K562 (cell line): ENCODE data around the gene JMJD1C. TPM values are rescaled to one million over a fixed set of nuclear protein-coding genes. Genes with fewer than 3 reads are reported as not detected.
A peak's percentile ranks its signal among the peaks of the same experiment; 100 is the strongest.

Experiments
- ATAC-seq: fragments of 200-7000 bp; cut with Tn5 transposase; 3 replicates; pipeline ENCODE4 v1.9.1; 2020; ENCODE audit warnings: moderate library complexity
- BruUV-seq: library from RNA; stranded (reverse); fragments of 400-500 nt; replicated peaks from 2 replicates; lab custom pipeline; 2021; lab: Mats Ljungman, UMichigan
- CTCF ChIA-PET: fragments of 300-600 bp; formaldehyde crosslinking; extraction: SDS; loops from one replicate; lab custom pipeline; 2021; ENCODE audit warnings: low intra/inter-chr PET ratio; lab: Yijun Ruan, JAX
- POLR2A ChIA-PET: fragments of 300-600, 350-650 bp; sonication (Branson Sonifier 250); formaldehyde crosslinking; extraction: SDS; loops from one replicate; lab custom pipeline; 2021; ENCODE audit warnings: antibody characterized with exemption, inconsistent platforms; lab: Yijun Ruan, JAX
- DNase-seq, 4 experiments: peaks; one replicate each; pipeline versions ENCODE4 v3.0.0 to v3.0.0-alpha.2; 2011 to 2018; ENCODE audit warnings: low spot score in 3 of 4, mixed read lengths in 3 of 4; ENCODE audit errors: extremely low read depth in 1 of 4
- FAIRE-seq: peaks from 2 replicates; lab custom pipeline; 2011; peaks lifted over from hg19 to GRCh38; lab: Jason Lieb, UNC
- H2AFZ ChIP-seq: 2 replicates; pipeline ENCODE4 v1.6.0; 2011; ENCODE audit warnings: low read depth, low read length, control low read depth, inconsistent platforms
- H3K27ac ChIP-seq: fragments of 200-600 bp; 3 replicates; pipeline ENCODE4 v1.8.0; 2011; ENCODE audit warnings: low read depth, mild to moderate bottlenecking, control low read depth, inconsistent platforms, low read length, moderate library complexity, mixed read lengths; ENCODE audit errors: extremely low read depth
- H3K27me3 ChIP-seq, 2 experiments: fragments of 300-600 bp in 1 of 2; 2 replicates in 1 of 2; 3 replicates in 1 of 2; pipeline versions ENCODE4 v1.6.0 to v1.8.0; 2011; ENCODE audit warnings: inconsistent platforms in 2 of 2, low read length in 2 of 2, mild to moderate bottlenecking in 1 of 2, mixed read lengths in 1 of 2, moderate library complexity in 1 of 2; ENCODE audit not compliant: control insufficient read depth in 2 of 2, insufficient read depth in 2 of 2
- H3K36me3 ChIP-seq: fragments of 300-600 bp; 3 replicates; pipeline ENCODE4 v1.8.0; 2011; ENCODE audit warnings: mild to moderate bottlenecking, low read length, inconsistent platforms; ENCODE audit not compliant: control insufficient read depth, insufficient read depth
- H3K4me1 ChIP-seq, 2 experiments: fragments of 200-600 bp in 1 of 2; replicated peaks in 1 of 2; 2 replicates in 1 of 2; 3 replicates in 1 of 2; pipeline versions ENCODE4 v1.5.1 to v1.8.0; 2011; ENCODE audit warnings: inconsistent platforms in 2 of 2, low read length in 2 of 2, mild to moderate bottlenecking in 1 of 2, mixed read lengths in 1 of 2, moderate library complexity in 1 of 2; ENCODE audit not compliant: control insufficient read depth in 2 of 2, insufficient read depth in 2 of 2
- H3K4me2 ChIP-seq: 2 replicates; pipeline ENCODE4 v1.6.1; 2011; ENCODE audit warnings: low read length, control low read depth, inconsistent platforms, mixed read lengths; ENCODE audit not compliant: insufficient read depth
- H3K4me3 ChIP-seq: fragments of 200-600 bp; sonication (generic), shearing (Covaris generic); 2 replicates; pipeline ENCODE4 v1.5.1; 2016; ENCODE audit warnings: control low read depth, inconsistent platforms
- H3K79me2 ChIP-seq: fragments of 200-600 bp; 3 replicates; pipeline ENCODE4 v1.8.0; 2011; ENCODE audit warnings: low read length, inconsistent platforms; ENCODE audit not compliant: control insufficient read depth, insufficient read depth
- H3K9ac ChIP-seq, 2 experiments: 2 replicates each; pipeline versions ENCODE4 v1.6.0 to v1.6.1; 2011; ENCODE audit warnings: low read depth in 2 of 2, low read length in 2 of 2, control low read depth in 1 of 2, inconsistent platforms in 1 of 2, mild to moderate bottlenecking in 1 of 2, mixed read lengths in 1 of 2; ENCODE audit not compliant: insufficient read depth in 1 of 2
- H3K9me1 ChIP-seq: one replicate; pipeline ENCODE4 v1.6.0; 2011; ENCODE audit warnings: inconsistent platforms, mild to moderate bottlenecking, low read length, moderate library complexity; ENCODE audit not compliant: control insufficient read depth, insufficient read depth
- H3K9me3 ChIP-seq: replicated peaks from 2 replicates; pipeline ENCODE4 v1.5.1; 2011; ENCODE audit warnings: low read depth, low read length, inconsistent platforms; ENCODE audit not compliant: control insufficient read depth, insufficient read depth
- H4K20me1 ChIP-seq: replicated peaks from 2 replicates; pipeline ENCODE4 v1.6.1; 2011; ENCODE audit warnings: low read length, inconsistent platforms, mixed read lengths; ENCODE audit not compliant: control insufficient read depth, insufficient read depth
- C11orf30 ChIP-seq: fragments of 450-650 bp; IDR thresholded peaks from 2 replicates; pipeline ENCODE4 v1.6.1; 2016; ENCODE audit warnings: low read depth, mild to moderate bottlenecking
- CREB5 ChIP-seq: fragments of 250-450 bp; sonication (Bioruptor Pico); IDR thresholded peaks from 2 replicates; pipeline ENCODE4 v1.5.0; 2020; ENCODE audit warnings: mild to moderate bottlenecking
- HIVEP1 ChIP-seq: fragments of 250-450 bp; sonication (Bioruptor Pico); IDR thresholded peaks from 2 replicates; pipeline ENCODE4 v1.4.0; 2020; ENCODE audit warnings: mild to moderate bottlenecking
- ID3 ChIP-seq, 2 experiments: fragments of 250-450 bp in 1 of 2; fragments of 450-650 bp in 1 of 2; sonication (Bioruptor Pico) in 1 of 2; IDR thresholded peaks; 2 replicates each; pipeline versions ENCODE4 v1.6.1 to v1.8.0; 2016 to 2021; ENCODE audit warnings: mild to moderate bottlenecking in 2 of 2, moderate library complexity in 2 of 2, missing compliant biosample characterization in 1 of 2, missing genetic modification characterization in 1 of 2
- KLF6 ChIP-seq: fragments of 250-450 bp; sonication (Bioruptor Pico); IDR thresholded peaks from 2 replicates; pipeline ENCODE4 v1.4.0; 2020; ENCODE audit warnings: mild to moderate bottlenecking, moderate library complexity, borderline replicate concordance
- RBFOX2 ChIP-seq: fragments of 200-400 bp; formaldehyde crosslinking; IDR thresholded peaks from 2 replicates; pipeline ENCODE4 v1.6.1; 2017; ENCODE audit warnings: low read depth, mild to moderate bottlenecking, low read length, moderate library complexity
- RBM17 ChIP-seq: fragments of 200-400 bp; formaldehyde crosslinking; IDR thresholded peaks from 2 replicates; pipeline ENCODE4 v1.6.1; 2017; ENCODE audit warnings: low read depth, mild to moderate bottlenecking, low read length, borderline replicate concordance
- ZBTB12 ChIP-seq: fragments of 250-450 bp; sonication (Bioruptor Pico); IDR thresholded peaks from 2 replicates; pipeline ENCODE4 v1.4.0; 2020
- ZNF316 ChIP-seq: fragments of 450-650 bp; IDR thresholded peaks from 2 replicates; pipeline ENCODE4 v1.6.1; 2016
- ZNF445 ChIP-seq: fragments of 250-450 bp; sonication (Bioruptor Pico); IDR thresholded peaks from 2 replicates; pipeline ENCODE4 v1.4.0; 2020; ENCODE audit warnings: low read depth, mild to moderate bottlenecking, moderate library complexity
- WGBS: fragments of 100-300 bp; shearing (Covaris generic); methylation state at CpG from one replicate; pipeline ENCODE4 v1.1.6; 2016; ENCODE audit warnings: low coverage, mixed read lengths; ENCODE audit not compliant: insufficient coverage; ENCODE audit errors: missing lambda C conversion rate; 5-methylcytosine and 5-hydroxymethylcytosine counted together
- in situ Hi-C: fragments of 300-500 bp; cut with MboI; formaldehyde crosslinking; loops from 4 replicates; pipeline ENCODE4 v1.15.0; 2018; ENCODE audit warnings: inconsistent platforms, mixed read lengths
- intact Hi-C: fragments of 100-400 bp; cut with micrococcal nuclease; formaldehyde crosslinking; loops from 2 replicates; pipeline ENCODE4 v1.14.2; 2022
- polyA plus RNA-seq, 8 experiments: library from polyadenylated mRNA; depleted of rRNA in 4 of 8; stranded (reverse) in 5 of 8; unstranded in 3 of 8; fragments of >200 nt; fragmentation: Nextera tagmentation in 2 of 8; fragmentation: Illumina TruSeq in 1 of 8; extraction: Ambion mirVana in 2 of 8; extraction: Trizol in 1 of 8; gene quantifications; 2 replicates each; pipeline versions ENCODE4 v1.2.1 to v1.2.3, GENCODE V29; 2011 to 2014; ENCODE audit warnings: inconsistent platforms in 1 of 8, missing spikeins in 1 of 8
- total RNA-seq, 7 experiments: library from RNA; depleted of rRNA in 6 of 7; stranded (reverse); fragments of >200 nt in 6 of 7; fragmentation: Illumina TruSeq in 2 of 7; extraction: Trizol in 2 of 7; gene quantifications; 2 replicates each; pipeline versions ENCODE4 v1.2.1 to v1.2.3, GENCODE V29; 2011 to 2021; ENCODE audit warnings: low replicate concordance in 1 of 7
- TF ChIP-seq, protein P1 (sequence below): IDR thresholded peaks from 3 replicates; pipeline ENCODE4 v1.6.1; 2011; ENCODE audit warnings: borderline replicate concordance, mild to moderate bottlenecking; ENCODE audit not compliant: insufficient read length, insufficient read depth
- TF ChIP-seq, protein P2 (sequence below): fragments of 250-450 bp; sonication (Bioruptor Pico); IDR thresholded peaks from 2 replicates; pipeline ENCODE4 v1.5.0; 2021

JMJD1C gene
- total and polyA plus RNA-seq, 9 of the 15 experiments (the other 6 are each of a cell fraction or from before 2014, with no cell fraction given) = 25.3 to 68.0 (median 47.2) TPM

- Histone ChIP-seq H3K36me3 (peaks cover 46% of the 10 kb centered on the region), H3K9me1 (no peaks in the 10 kb centered on the region), H2AFZ (no peak overlapping the region), H3K4me3 (no peak overlapping the region), H3K9me3 (no peaks in the 10 kb centered on the region), H3K4me2 (no peak overlapping the region), H3K79me2 (peaks cover 99% of the 10 kb centered on the region), H4K20me1 (peaks cover 4% of the 10 kb centered on the region), H3K9ac (no peak overlapping the region), H3K4me1 (peaks cover 10% of the 10 kb centered on the region in 2 experiments; a peak in 4 of 5 replicates), H3K27me3 (no peaks in the 10 kb centered on the region), H3K27ac (no peak overlapping the region)
- no peak for DNase-seq
- ChIA-PET CTCF (no interaction called here), POLR2A (interaction anchor here (0.8 to 2.9 kb wide), 2 partner anchors 8 to 15 kb away, joined by 3 to 20 read pairs; no protein-coding TSS in a partner anchor)
- FAIRE-seq = no peak
- TF ChIP-seq, protein P1, sequence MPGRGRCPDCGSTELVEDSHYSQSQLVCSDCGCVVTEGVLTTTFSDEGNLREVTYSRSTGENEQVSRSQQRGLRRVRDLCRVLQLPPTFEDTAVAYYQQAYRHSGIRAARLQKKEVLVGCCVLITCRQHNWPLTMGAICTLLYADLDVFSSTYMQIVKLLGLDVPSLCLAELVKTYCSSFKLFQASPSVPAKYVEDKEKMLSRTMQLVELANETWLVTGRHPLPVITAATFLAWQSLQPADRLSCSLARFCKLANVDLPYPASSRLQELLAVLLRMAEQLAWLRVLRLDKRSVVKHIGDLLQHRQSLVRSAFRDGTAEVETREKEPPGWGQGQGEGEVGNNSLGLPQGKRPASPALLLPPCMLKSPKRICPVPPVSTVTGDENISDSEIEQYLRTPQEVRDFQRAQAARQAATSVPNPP = no peak
- TF ChIP-seq HIVEP1 (CRISPR knock-in tag) = no peak
- 0 out of 2 replicates have a peak, but pooled peaks have one; percentile 25 for TF ChIP-seq RBFOX2
- no peak for TF ChIP-seq ZNF445
- no peak for TF ChIP-seq CREB5 (CRISPR knock-in tag)
- peak; percentile 79 for TF ChIP-seq ZNF316
- no peak for TF ChIP-seq RBM17
- no peak for TF ChIP-seq ID3 (CRISPR knock-in tag; IDR thresholded peaks at IDR 0.05)
- TF ChIP-seq ID3 (tag; IDR thresholded peaks at IDR 0.05) = no peak
- peak; percentile 59; the same call in 1 of the 2 replicates for TF ChIP-seq C11orf30
- no peak for TF ChIP-seq ZBTB12 (CRISPR knock-in tag)
- TF ChIP-seq KLF6 (CRISPR knock-in tag) = no peak
- TF ChIP-seq, protein P2, sequence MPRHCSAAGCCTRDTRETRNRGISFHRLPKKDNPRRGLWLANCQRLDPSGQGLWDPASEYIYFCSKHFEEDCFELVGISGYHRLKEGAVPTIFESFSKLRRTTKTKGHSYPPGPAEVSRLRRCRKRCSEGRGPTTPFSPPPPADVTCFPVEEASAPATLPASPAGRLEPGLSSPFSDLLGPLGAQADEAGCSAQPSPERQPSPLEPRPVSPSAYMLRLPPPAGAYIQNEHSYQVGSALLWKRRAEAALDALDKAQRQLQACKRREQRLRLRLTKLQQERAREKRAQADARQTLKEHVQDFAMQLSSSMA (CRISPR knock-in tag) = no peak
- 84% methylated on average over 3 of the region's 3 CpGs for WGBS
- intact Hi-C loops (no loop called here), in situ Hi-C loops (no loop called here)
- no TSS peak for BruUV-seq
- no peak for ATAC-seq
Observed at GRCh38 chr10:63261496-63261895, 204.3 kb downstream of the JMJD1C start.
